Activated CD8-positive, alpha-beta memory T cell treated with anti-CD3 and anti-CD28 coated beads, Interleukin-2, amount 50 U/mL, for 4 hours (primary cell): ENCODE data around the gene BRMS1.
"Not testable (repeated sequence)": the region's sequence is repeated elsewhere in the genome, so short reads cannot be mapped to it uniquely, and the experiment has no call there.

Experiments
- DNase-seq: peaks from one replicate; pipeline ENCODE4 v3.0.0-alpha.2; 2020

Gene BRMS1

DNA sequence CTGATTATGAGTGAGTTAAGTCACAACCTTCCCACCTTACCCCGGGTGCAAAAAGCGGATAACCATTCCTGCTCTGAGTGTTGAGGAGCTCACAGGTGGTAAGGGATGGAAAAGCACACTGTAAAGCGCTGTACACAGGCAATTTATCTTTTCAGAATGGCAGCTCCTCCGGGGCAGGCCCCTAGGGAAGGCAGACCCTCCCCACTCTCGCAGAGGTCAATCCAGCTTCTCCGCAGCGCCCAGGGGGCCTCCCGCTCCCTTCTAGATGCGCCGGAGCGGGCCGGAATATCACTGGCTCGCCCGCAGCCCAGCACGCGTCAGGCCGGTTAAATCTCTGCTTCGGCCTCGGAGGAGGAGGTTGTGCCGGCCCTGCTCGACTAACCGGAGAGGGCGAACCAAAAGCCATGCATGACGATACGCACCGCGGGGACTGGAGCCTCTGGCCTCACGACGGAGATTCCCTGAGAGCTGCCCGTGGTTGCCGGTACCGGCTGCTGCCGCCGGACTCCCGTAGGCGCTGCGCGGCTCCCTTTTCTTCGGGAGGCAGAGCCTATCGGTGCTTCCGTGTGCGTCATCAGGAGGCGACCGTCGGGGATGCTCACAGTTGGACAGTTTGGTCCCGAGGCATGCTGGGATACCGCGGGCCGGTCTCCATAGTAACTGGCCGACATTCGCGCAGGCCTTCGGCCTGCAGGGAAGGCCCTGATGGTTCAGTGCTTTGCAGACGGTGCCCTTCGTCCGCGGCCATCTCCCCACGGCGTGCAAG, at the start of gene BRMS1:
Gene BRMS1 (minus strand): TSS at position 555 of the 766 bp plus-strand sequence. CDS start 2,870 bp downstream, outside the sequence.
- DNase-seq = peak; percentile 98

GRCh38 chr11:66393954-66394353, 49.0 kb upstream of the BRMS1 start:
- no peak for DNase-seq

DNA sequence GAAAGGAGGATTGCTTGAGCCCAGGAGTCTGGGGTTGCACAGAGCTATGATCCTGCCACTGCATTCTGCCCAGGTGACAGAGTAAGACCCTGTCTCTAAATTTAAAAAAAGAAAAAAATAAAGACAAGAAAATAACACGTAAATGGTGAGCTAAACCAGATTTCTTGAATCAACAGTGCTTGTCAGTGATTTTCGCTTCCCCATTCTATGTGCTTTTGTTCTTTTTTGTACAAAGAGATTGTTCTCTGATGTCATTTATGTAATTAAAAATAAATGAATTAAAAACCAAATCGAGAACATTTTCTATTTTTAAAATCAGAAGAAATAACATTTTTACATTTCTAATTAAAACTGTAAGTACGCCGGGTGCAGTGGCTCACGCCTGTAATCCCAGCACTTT, 46.4 kb upstream of the BRMS1 start:
- DNase-seq = no peak

DNA sequence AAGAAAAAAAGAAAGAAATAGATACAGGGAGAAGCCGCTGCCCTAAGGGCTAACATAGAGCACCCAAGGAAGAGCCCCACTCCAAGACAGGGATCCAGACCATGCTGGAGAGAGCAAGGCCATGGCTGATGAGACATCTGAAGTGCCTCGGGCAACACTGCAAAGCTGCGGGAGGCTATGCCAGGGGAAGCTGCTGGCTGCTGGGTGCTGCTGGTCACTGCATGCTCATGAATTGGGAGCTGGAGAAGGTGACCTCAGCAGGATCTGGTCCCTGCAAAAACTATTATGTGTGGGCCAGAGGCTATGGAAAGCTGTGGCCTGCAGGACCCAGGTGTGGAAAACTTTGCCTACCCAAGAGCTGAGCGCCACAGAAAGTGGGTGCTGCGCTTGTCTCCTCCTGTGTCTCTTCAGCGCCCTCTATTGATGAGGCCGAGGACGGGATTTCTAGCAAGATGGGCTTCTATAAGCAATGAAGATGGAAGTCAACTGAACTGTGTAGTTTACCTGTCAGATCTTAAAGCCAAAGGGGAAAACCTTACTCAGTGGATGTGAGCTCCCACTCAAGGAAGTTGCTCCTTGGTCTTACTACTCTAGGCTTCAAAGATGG, 44.0 kb upstream of the BRMS1 start:
- peak; percentile 68 for DNase-seq

DNA sequence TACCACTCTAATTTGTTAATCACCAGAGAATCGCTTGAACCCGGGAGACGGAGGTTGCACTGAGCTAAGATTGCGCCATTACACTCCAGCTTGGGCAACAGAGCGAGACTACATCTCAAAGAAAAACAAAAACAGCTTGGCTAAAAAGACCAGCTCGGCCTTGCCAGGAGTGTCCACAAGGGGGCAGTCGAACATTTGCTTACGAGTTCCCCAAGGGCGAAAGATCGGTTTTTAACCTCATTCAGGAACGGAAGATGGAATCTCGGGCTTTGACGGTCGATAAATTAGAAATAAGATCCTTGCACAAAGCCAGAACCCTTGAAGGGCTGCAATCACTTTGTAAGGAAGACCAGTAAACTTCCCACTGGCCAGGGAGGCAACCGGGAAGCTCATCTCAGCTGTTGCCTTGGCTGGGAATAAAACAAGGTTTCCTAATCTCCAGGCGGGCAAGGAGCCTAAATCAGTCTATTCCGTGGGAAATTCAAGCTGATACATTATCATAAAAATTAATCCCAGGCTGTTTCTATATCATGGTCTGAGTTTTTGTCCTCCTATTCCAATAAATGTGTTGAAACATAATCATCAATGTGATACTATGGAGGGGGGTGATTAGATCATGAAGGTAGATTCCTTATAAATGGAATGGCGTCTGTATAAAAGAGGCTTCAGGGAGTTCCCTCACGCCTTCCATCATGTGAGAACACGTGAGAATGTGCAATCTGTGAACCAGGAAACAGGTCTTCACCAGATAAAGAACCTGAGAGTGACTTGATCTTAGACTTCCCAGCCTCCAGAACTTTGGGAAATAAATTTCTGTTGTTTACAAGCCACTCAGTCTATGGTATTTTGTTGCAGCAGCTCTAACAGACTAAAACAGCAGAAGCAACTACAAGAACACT, 41.5 kb upstream of the BRMS1 start:
- DNase-seq = peak; percentile 86

GRCh38 chr11:66384316-66384715, 39.4 kb upstream of the BRMS1 start:
- not testable (repeated sequence) for DNase-seq

DNA sequence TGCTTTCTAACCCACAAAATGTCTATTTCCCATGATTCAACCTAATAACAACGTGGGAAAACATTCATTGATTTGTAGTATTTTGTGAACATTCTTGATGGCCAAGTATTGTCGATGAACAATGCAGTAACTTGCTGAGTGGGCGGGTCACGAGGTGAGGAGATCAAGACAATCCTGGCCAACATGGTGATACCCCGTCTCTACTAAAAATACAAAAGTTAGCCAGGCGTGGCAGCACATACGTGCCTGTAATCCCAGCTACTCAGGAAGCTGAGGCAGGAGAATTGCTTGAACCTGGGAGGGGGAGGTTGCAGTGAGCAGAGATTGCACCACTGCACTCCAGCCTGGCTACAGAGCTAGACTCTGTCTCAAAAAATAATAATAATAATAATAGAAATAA, 35.4 kb upstream of the BRMS1 start:
- not testable (repeated sequence) for DNase-seq

DNA sequence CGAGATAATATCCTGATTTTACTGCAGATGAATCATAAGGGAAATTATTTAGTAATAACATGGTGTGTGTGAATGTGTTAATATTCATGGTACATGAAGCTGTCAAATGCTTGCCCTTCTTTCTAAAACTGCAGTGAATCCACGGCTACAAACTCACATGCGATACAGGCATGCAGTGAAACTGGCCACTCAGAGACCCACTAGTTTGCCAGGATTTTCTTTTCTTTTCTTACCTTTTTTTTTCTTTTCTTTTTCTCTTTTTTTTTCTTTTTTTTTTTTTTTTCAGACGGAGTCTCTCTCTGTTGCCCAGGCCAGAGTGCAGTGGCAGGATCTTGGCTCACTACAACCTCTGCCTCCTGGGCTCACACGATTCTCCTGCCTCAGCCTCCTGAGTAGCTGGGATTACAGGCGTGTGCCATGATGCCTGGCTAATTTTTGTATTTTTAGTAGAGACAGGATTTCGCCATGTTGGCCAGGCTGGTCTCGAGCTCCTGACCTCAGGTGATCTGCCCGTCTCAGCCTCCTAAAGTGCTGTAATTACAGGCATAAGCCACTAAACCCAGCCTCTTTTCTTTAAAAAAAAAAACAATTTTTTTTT, 28.9 kb upstream of the BRMS1 start:
- DNase-seq = not testable (repeated sequence)

- DNase-seq = no peak
These were observed 28.4 kb upstream of the BRMS1 start for GRCh38 chr11:66373265-66373664.

DNA sequence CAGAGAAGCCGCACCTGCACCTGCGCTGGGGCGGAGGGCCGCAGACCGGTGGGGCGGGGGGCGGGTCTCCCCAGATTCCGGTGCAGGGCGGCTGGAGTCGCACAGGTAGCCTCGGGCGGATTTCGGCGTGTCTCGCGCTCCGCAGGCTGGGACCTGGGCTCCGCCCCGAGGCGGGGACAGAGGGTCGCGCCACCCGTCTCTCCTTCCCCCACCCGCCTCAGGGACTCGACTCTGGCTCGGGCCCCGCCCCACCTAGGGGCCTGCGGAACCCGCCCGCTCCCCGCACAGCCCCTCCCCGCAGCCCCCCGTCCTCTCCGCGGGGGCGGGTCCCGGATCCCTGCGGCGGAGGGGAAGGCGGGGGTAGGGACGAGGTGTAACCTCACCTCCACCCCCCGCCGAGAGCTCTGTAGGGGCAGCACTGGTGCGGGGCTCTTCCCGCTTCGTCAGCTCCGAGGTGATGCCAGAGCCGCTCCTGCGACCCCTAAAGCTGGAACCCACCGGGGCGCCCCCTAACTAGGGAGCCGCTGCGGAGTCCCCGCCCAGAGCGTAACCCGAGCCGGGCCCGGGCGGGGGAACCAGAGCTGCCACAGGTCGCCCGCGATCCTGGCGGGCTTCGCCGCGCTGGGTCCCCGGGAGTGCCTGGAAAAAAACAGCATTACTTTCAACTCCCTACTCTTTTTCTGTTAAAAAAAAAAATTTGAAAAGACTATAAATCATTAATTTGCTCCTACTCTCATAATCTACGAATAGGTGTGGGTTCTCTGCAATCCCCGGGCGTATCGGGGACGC, 26.9 kb upstream of the BRMS1 start, which contains the start of gene SLC29A2:
Gene SLC29A2 (minus strand): TSS at position 134 of the 789 bp plus-strand sequence. CDS start 169 bp downstream, outside the sequence.
- peak; percentile 79 for DNase-seq

- DNase-seq = no peak
These were observed 24.4 kb upstream of the BRMS1 start for GRCh38 chr11:66369073-66369894.

GRCh38 chr11:66368484-66368883, 23.6 kb upstream of the BRMS1 start:
- no peak for DNase-seq

GRCh38 chr11:66367561-66368312, 22.8 kb upstream of the BRMS1 start:
- no peak for DNase-seq

GRCh38 chr11:66366844-66367477, 22.1 kb upstream of the BRMS1 start:
- no peak for DNase-seq

DNA sequence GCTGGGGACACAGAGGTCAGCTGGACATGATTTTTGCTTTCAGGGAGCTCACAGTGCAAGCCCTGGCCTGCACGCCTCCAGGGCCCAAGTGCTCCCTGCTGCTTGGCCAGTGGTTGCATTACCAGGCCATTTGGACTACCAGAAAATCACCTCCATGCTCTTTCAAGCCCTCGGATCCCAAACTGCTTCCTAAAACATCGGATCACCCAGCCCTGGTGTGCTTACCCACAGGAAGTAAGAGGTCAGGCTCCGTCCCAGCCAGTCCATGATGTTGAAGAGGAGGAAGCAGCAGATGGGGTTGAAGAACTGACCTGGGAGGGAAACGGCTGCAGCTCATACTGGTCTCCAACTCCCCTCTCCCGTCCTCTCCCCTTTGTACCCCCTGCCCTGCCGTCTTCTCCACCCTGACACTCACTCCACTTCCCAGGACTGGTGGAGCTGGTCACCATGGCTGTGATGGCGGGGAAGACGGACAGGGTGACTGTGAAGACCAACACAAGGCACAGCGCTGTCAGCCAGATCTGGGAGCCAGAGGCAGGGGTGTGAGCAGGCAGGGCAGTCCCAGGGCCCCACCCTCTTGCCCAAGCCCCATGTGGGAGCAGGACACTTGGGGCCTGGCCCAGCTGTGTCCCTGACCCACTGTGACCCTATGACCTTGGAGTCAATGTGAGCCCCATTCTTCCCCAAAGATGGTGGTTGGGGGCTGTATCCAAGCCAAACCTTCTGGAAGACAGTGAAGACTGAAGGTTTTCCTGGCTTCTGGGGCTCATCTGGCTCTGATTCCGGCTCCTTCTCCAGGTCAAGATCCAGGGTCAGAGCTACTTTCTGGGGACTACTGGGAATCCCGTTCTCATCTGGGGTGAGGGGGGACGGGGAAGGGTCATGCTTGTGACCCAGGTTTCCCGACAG, 21.1 kb upstream of the BRMS1 start:
- DNase-seq = no peak

- DNase-seq = no peak
These were observed 20.3 kb upstream of the BRMS1 start for GRCh38 chr11:66365166-66365565.

DNA sequence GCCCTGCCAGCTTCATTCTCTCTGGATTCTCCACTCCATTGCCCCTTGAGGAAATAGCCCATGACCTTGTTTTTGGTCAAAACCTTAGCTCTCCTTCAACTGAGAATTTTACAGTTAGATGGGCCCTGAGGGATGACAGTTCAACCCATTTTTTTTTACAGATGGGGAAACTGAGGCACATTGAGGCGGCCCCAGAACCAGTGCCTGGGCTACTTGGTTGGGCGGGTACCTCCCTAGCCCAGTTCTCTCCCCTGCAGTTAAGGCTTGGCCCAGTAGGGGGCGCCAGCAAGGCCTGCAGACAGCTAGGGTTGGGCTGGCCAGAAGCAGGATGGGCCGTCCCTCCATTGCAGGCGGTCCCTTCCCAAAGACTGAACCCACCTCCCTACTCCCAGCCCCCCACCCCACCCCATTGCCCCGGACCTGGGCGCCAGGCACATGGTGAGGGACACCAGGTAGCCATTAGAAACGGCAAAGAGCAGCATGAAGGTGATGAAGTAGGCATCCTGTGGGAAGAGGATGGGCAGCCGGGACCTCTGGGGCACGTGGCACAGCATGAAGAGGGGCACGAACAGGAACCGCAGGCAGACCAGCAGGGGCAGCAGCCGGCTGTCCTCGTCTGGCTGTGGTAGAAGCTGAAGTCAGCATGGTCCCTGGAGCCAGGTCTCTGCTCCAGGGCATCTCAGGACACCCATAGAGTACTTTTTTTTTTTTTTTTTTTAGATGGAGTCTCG, 19.1 kb upstream of the BRMS1 start:
- peak; percentile 72 for DNase-seq

DNA sequence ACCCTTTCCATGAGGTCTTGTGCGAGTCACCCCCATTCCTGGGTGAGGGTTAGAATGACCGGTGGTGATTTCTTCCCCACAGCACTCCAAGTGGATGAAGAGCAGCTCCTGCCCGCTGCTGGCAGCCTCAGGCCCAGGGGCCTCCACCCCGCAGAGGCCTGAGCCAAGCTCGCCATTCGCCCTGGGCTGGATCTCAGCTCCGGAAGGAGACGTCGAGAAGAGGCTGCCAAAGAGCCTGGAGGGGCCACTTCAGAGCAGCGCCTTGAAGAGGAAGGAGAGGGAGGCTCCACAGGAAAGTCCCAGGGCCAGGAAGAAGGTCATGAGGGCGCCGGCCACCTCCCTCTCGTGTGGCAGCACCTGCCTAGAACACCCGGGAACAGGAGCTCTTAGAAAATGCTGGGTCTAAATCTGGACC, 18.3 kb upstream of the BRMS1 start:
- DNase-seq = no peak
